MG63 (cell line): ENCODE measurements around the gene MEF2C. TPM values are rescaled to one million over a fixed set of nuclear protein-coding genes. Genes with fewer than 3 reads are reported as not detected.
A peak's percentile ranks its signal among the peaks of the same experiment; 100 is the strongest.
"Not testable (repeated sequence)": the region's sequence is repeated elsewhere in the genome, so short reads cannot be mapped to it uniquely, and the experiment has no call there.

Source experiments
- DNase-seq: peaks from one replicate; pipeline ENCODE4 v3.0.0-alpha.2; 2020
- H3K27me3 ChIP-seq: fragments of 250-450 bp; sonication (Bioruptor Pico); 2 replicates; pipeline ENCODE4 v1.5.1; 2020; ENCODE audit warnings: mild to moderate bottlenecking, moderate library complexity
- H3K36me3 ChIP-seq: fragments of 250-450 bp; sonication (Bioruptor Pico); 2 replicates; pipeline ENCODE4 v1.5.1; 2020; ENCODE audit warnings: mild to moderate bottlenecking, moderate library complexity
- H3K4me3 ChIP-seq: fragments of 250-450 bp; sonication (Bioruptor Pico); 2 replicates; pipeline ENCODE4 v1.5.1; 2020; ENCODE audit warnings: mild to moderate bottlenecking, moderate library complexity
- H3K9me3 ChIP-seq: fragments of 250-450 bp; sonication (Bioruptor Pico); 2 replicates; pipeline ENCODE4 v1.5.1; 2020; ENCODE audit warnings: mild to moderate bottlenecking, moderate library complexity
- total RNA-seq: library from RNA; depleted of rRNA; stranded (reverse); fragments of >200 nt; shearing (Covaris generic); gene quantifications from 2 replicates; pipeline ENCODE4 v1.2.3, GENCODE V29; 2014; ENCODE audit warnings: low replicate concordance; rRNA removed

MEF2C gene
- total RNA-seq: 9.5 and 16.0 TPM in 2 replicates

GRCh38 chr5:88883059-88883835 lies at the start of gene MEF2C:
Gene MEF2C, minus strand, starts transcription at chr5:88883184. Its CDS starts 59,396 bp downstream, at chr5:88823788.
- Histone ChIP-seq H3K27me3 (no peaks in the 10 kb centered on the region), H3K4me3 (peak within 1 kb of the TSS; percentile 73), H3K36me3 (no peaks in the 10 kb centered on the region), H3K9me3 (no peaks in the 10 kb centered on the region)
- DNase-seq: peak; percentile 93

GRCh38 chr5:88932541-88932940 lies 49.6 kb upstream of the MEF2C start:
- Histone ChIP-seq H3K36me3 (no peaks in the 10 kb centered on the region), H3K27me3 (no peaks in the 10 kb centered on the region), H3K4me3 (no peak overlapping the region), H3K9me3 (no peaks in the 10 kb centered on the region)
- no peak for DNase-seq

GRCh38 chr5:88930335-88930734 lies 47.4 kb upstream of the MEF2C start:
- Histone ChIP-seq H3K9me3 (no peaks in the 10 kb centered on the region), H3K36me3 (no peaks in the 10 kb centered on the region), H3K4me3 (no peak overlapping the region), H3K27me3 (no peaks in the 10 kb centered on the region)
- no peak for DNase-seq

GRCh38 chr5:88929385-88929784 lies 46.4 kb upstream of the MEF2C start:
- Histone ChIP-seq H3K4me3 (no peak overlapping the region), H3K36me3 (no peaks in the 10 kb centered on the region), H3K27me3 (no peaks in the 10 kb centered on the region), H3K9me3 (no peaks in the 10 kb centered on the region)
- DNase-seq: no peak

- no peak for DNase-seq
- no peaks in the 10 kb centered on the region for H3K9me3 ChIP-seq
- H3K36me3 ChIP-seq: no peaks in the 10 kb centered on the region
These were observed 43.8 kb upstream of the MEF2C start for GRCh38 chr5:88926774-88927173.

GRCh38 chr5:88925692-88926490 lies 42.9 kb upstream of the MEF2C start:
- Histone ChIP-seq H3K27me3 (no peaks in the 10 kb centered on the region), H3K36me3 (no peaks in the 10 kb centered on the region), H3K9me3 (no peaks in the 10 kb centered on the region), H3K4me3 (no peak overlapping the region)
- peak; percentile 31 for DNase-seq

More at GRCh38 chr5:88926774-88927173, 43.8 kb upstream of the MEF2C start:
- Histone ChIP-seq H3K4me3 (no peak overlapping the region), H3K27me3 (no peaks in the 10 kb centered on the region)

GRCh38 chr5:88924330-88924657 lies 41.3 kb upstream of the MEF2C start:
- H3K36me3 ChIP-seq: no peaks in the 10 kb centered on the region
- H3K9me3 ChIP-seq: no peaks in the 10 kb centered on the region
- no peak overlapping the region for H3K4me3 ChIP-seq
- no peaks in the 10 kb centered on the region for H3K27me3 ChIP-seq
- DNase-seq: no peak

- no peaks in the 10 kb centered on the region for H3K36me3 ChIP-seq
- no peaks in the 10 kb centered on the region for H3K9me3 ChIP-seq
- no peaks in the 10 kb centered on the region for H3K27me3 ChIP-seq
- DNase-seq: no peak
- H3K4me3 ChIP-seq: no peak overlapping the region
These were observed 40.8 kb upstream of the MEF2C start for GRCh38 chr5:88923623-88924329.

GRCh38 chr5:88912743-88913142 lies 29.8 kb upstream of the MEF2C start:
- H3K9me3 ChIP-seq, DNase-seq, H3K36me3 ChIP-seq, H3K4me3 ChIP-seq, H3K27me3 ChIP-seq: not testable (repeated sequence)

- not testable (repeated sequence) for DNase-seq, H3K27me3 ChIP-seq, H3K36me3 ChIP-seq, H3K4me3 ChIP-seq, H3K9me3 ChIP-seq
These were observed 28.1 kb upstream of the MEF2C start for GRCh38 chr5:88911059-88911572.

- not testable (repeated sequence) for DNase-seq, H3K9me3 ChIP-seq, H3K36me3 ChIP-seq, H3K27me3 ChIP-seq, H3K4me3 ChIP-seq
These were observed 21.5 kb upstream of the MEF2C start for GRCh38 chr5:88904478-88904877.

- H3K27me3 ChIP-seq, H3K9me3 ChIP-seq, DNase-seq, H3K4me3 ChIP-seq, H3K36me3 ChIP-seq: not testable (repeated sequence)
These were observed 21.0 kb upstream of the MEF2C start for GRCh38 chr5:88903966-88904365.

- H3K36me3 ChIP-seq, H3K4me3 ChIP-seq, DNase-seq, H3K27me3 ChIP-seq, H3K9me3 ChIP-seq: not testable (repeated sequence)
These were observed 18.1 kb upstream of the MEF2C start for GRCh38 chr5:88901077-88901476.

- no peaks in the 10 kb centered on the region for H3K36me3 ChIP-seq
- no peaks in the 10 kb centered on the region for H3K27me3 ChIP-seq
- no peak overlapping the region for H3K4me3 ChIP-seq
- no peaks in the 10 kb centered on the region for H3K9me3 ChIP-seq
- DNase-seq: no peak
These were observed 16.2 kb upstream of the MEF2C start for GRCh38 chr5:88899096-88899737.

- Histone ChIP-seq H3K9me3 (no peaks in the 10 kb centered on the region), H3K27me3 (no peaks in the 10 kb centered on the region), H3K36me3 (no peaks in the 10 kb centered on the region), H3K4me3 (no peak overlapping the region)
- no peak for DNase-seq
These were observed 14.8 kb upstream of the MEF2C start for GRCh38 chr5:88897748-88898147.

- H3K9me3 ChIP-seq: no peaks in the 10 kb centered on the region
- DNase-seq: no peak
- H3K27me3 ChIP-seq: no peaks in the 10 kb centered on the region
- H3K4me3 ChIP-seq: no peak overlapping the region
- no peaks in the 10 kb centered on the region for H3K36me3 ChIP-seq
These were observed 12.9 kb upstream of the MEF2C start for GRCh38 chr5:88895681-88896501.
